Tibial nerve (tissue), 4 donors: ENCODE results near the gene GNAQ.

ENCODE experiments used
- CTCF ChIP-seq, 5 experiments: fragments of 200-600 bp in 3 of 5; fragments of 450-650 bp in 2 of 5; sonication (generic) in 3 of 5; IDR thresholded peaks; one replicate each; pipeline ENCODE4 v1.5.1; 2016 to 2019; ENCODE audit warnings: antibody characterized with exemption in 5 of 5, mild to moderate bottlenecking in 3 of 5, moderate library complexity in 2 of 5
- EP300 ChIP-seq, 2 donors: sonication (generic); formaldehyde crosslinking; IDR thresholded peaks; one replicate each; pipeline ENCODE4 v1.6.1; 2017; ENCODE audit warnings: antibody characterized with exemption in 2 of 2, mild to moderate bottlenecking in 1 of 2

DNA sequence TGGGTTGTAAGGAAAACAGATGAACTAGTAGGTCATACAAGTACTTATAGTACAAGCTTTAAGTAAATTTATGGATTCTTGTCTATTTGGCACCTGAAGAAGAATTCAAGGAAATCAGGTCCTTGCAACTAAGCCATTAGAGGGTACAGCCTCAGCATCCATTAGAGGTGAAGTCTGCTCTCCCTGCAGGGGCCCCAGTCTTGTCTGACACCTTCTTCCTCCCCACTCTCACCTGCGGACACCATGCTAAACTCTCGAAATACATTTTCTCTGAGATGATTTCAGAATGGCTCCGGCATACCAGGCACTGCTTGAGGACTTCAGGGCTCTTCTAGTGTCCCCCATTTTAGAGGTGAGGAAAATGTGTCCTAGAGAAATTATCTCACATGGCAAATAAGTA is 137.9 kb downstream of the GNAQ start:
- no peak for TF ChIP-seq CTCF (IDR thresholded peaks at IDR 0.05)
- no peak for TF ChIP-seq EP300 (IDR thresholded peaks at IDR 0.05)
